GM18498 (cell line): ENCODE measurements around the gene CTXND1.
"Not testable (repeated sequence)": the region's sequence is repeated elsewhere in the genome, so short reads cannot be mapped to it uniquely, and the experiment has no call there.

Experiments used
- ATAC-seq: cut with Tn5 transposase; IDR thresholded peaks from one replicate; pipeline ENCODE4 v1.9.1; 2021; ENCODE audit warnings: mild to moderate bottlenecking, moderate library complexity; ENCODE audit not compliant: unreplicated experiment

Gene CTXND1

DNA sequence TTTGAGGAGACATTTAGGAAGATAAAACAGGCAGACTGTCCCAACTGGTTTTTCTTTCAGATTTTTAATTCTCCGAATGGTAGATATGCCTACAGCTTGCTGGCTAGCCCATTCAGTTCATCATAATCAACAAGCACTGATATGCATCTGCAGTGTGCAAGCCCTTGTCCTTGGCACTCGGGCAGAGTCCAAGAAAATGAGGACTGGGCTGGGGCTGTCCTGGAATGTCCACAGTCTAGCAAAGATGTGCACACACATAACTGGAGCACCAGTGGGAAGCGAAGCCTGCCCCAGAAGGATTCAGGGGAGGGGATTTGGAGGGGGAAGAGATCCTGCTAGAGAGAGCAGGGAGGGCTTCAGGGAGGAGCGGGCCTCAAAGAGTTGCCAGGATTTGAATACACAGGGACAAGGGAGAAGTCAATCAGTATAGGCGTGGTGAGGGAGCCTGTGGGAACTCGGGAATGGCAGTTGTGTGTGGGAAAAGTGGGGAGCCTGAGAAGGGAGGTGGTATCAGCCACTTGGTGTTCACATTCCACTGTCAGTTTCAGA, 90.5 kb downstream of the CTXND1 start:
- no peak for ATAC-seq

DNA sequence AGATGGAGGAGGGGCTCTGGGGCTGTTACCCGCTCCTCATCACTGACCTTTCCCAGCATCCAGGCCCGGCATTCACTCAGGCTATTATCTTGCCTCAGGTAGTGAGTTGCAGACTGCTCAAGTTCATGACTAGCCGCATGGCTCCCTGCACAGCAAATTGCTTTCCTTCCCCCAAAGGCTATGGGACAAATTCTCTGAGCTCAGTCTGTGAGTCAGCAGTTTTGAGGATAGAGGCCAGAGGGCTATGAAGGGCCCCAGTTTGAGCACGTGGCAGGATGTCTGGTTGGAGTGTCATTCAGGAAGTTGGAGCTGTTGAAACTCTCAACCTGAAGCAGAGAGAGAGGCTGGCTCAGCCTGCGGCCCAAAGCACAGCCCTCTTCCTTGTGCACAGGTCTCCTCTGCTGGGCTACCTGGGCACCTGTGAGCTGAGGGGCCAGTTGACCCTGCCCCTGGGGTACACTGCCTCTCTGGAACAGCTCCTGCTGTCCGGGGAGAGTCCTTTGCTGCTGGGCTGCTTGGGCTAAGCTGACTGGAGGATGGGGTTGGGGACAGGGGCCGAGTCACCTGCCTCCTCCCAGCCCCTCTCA, 91.3 kb downstream of the CTXND1 start:
- peak; percentile 76 for ATAC-seq

DNA sequence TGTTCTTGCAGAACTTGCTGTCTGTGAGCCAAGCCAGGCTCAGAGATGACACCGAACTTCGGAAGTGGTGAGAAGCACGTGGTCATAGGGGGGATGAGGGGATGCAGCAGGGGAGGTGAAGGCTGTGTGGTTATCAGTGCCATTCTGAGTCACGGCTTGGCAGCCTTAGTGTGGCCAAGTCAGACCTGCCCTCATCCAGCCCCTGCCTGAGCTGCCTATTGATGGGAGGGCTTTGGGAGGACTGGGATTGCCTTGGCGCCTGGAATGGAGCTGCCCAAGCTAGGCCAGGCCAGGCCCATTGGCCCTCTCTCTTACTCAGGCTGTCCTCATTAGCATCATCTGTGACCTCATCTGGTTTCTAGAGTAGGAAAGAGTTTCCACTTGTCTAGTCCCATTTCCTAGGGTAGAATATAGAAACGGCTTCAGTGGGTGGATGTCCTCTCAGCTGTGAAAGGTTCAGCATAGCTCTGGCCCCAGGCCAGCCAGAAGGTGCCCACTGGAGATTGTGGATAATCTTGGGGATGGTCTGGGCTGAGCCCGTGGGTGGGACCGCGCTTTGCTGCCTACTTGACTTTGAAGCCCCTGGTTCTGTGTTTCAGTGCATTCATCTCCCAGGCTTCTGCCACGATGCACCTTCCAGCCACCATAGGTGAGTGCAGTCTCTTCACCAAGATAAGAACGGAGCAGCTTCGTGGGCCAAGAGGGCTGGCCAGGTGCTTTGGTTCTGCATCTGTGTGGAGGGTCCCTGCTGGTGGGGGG, 92.0 kb downstream of the CTXND1 start:
- ATAC-seq = no peak

DNA sequence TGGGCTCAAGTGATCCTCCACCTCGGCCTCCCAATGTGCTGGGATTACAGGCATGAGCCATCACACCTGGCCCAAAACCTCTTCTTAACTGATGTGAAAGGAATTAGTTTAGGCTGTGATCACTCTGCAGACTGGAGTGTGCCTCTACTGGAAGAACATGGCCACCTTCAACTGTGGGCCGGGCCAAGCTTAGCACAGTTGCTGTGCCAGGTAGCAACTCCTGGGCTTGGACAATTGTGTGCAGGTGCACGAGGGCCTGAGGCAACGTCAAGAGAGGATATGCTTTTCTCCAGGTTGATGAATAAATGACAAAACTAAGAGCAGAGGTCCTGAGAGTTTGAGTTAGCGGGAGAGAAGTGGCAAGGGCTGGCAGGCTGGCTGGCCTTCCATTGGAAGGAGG, 92.7 kb downstream of the CTXND1 start:
- no peak for ATAC-seq

DNA sequence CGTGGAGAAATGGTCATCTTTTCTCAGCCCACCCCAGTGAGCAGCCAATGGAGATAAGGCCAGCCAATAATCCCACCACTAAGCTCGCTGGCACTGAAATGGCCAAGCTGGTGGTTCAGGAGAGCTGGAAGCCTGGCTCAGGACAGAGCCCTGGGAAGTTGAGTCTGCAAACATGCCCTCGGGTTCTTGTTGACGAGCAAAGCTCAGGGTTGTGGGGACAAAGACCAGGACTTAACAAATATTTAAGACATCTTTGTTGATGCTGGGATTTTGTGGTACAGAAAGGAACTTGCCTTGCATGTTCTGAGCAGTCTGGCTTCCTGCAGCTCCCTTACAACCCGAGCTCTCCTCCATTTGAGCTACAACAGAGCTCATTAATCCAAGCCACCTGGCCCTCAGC, 94.8 kb downstream of the CTXND1 start:
- no peak for ATAC-seq

DNA sequence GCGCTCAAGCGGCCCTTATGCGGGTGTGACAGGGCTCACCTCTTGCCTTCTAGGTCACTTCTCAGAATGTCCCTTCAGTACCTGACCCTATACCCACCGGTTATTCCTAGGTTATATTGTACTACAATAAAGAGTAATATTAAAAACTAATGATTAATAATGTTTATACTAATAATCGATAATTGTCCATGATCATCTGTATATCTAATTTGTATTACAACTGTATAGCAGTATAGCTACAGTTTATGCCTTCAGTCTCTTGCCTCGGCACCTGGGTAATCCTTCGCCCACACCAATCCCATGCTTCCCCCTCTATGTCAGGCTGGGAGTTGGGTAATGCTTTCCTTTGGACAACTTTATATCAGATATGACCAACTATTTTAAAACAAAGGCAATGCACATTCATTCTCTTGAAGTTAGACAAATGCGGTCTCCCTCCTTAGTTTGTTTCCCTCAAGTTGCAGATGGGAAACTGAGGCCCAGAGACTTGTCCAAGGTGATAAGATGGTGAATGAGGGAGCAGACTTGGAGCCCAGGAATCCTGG, 95.8 kb downstream of the CTXND1 start:
- no peak for ATAC-seq

DNA sequence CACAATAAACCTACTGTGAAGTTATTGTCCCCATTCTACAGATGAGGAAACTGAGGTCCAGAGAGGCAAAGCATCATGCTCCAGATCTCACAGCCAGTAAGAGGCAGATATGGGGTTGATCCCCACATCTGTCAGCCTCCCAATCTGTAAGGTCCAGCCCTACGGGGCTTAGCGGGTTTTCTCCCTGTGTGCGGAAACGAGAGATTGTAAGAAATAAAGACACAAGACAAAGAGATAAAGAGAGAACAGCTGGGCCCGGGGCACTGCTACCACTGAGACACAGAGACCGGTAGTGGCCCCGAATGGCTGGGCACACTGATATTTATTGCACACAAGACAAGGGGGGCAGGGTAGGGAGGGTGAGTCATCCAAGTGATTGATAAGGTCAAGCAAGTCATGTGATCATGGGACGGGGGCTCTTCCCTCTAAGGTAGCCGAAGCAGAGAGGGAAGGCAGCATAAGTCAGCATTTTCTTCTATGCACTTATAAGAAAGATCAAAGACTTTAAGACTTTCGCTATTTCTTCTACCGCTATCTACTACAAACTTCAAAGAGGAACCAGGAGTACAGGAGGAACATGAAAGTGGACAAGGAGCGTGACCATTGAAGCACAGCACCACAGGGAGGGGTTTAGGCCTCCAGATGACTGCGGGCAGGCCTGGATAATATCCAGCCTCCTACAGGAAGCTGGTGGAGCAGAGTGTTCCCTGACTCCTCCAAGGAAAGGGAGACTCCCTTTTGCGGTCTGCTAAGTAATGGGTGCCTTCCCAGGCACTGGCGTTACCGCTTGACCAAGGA, 96.4 kb downstream of the CTXND1 start:
- ATAC-seq = not testable (repeated sequence)

DNA sequence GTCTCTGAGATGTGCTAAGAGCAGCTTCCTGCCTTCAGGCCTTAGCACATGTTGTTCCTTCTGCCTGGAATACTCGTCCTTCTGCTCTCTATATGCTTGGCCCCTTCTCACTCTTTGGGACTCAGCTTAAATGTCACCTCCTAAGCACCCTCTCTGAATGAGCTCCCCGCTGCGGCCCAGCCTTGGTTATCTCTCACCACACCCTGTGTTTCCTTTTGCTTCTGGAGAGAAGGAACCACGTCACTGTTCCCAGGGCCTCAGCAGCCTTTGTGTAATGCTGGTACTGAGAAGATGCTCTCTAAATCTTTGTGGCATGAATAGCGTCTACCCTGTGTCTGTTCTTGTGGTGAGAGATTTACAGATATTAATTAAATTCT, 97.0 kb downstream of the CTXND1 start:
- no peak for ATAC-seq

DNA sequence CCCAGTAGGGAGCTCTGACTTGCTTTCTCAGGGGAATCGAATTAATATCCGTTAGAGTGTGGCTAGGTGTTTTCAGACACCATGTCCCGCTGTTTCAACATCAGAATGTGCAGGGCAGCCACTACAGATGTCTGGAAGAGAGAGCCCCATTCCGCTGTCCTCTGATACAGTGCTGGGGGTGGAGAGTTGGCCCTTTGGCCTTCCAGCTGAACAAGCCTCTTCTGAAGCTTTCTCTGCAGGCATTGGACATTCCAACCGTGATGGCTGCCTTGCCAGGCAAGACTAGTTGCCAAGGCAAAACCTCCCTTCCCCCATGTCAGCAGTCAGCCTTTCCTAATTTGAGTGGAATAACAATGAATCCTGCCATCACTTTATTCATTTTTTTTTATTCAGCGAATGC, 97.7 kb downstream of the CTXND1 start:
- no peak for ATAC-seq

DNA sequence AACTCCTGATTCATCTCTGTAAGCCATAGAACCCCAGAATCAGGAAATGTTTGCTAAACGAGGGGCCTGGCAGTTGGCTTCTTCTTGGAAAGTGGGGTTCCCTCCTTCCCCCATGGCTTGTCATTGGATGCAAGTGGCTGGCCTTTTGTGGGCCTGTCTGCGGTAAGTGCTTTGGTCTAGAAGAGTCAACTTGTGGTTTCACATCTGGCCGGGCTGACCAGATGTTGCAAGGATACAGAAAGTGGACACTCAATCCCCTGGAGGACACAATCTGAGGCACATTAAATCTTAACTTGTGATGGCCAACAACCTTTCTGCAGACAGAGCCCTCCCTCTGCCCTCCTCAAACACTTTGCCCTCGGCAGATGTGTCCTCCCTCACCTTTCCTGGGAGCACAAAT, 98.1 kb downstream of the CTXND1 start:
- ATAC-seq = no peak

DNA sequence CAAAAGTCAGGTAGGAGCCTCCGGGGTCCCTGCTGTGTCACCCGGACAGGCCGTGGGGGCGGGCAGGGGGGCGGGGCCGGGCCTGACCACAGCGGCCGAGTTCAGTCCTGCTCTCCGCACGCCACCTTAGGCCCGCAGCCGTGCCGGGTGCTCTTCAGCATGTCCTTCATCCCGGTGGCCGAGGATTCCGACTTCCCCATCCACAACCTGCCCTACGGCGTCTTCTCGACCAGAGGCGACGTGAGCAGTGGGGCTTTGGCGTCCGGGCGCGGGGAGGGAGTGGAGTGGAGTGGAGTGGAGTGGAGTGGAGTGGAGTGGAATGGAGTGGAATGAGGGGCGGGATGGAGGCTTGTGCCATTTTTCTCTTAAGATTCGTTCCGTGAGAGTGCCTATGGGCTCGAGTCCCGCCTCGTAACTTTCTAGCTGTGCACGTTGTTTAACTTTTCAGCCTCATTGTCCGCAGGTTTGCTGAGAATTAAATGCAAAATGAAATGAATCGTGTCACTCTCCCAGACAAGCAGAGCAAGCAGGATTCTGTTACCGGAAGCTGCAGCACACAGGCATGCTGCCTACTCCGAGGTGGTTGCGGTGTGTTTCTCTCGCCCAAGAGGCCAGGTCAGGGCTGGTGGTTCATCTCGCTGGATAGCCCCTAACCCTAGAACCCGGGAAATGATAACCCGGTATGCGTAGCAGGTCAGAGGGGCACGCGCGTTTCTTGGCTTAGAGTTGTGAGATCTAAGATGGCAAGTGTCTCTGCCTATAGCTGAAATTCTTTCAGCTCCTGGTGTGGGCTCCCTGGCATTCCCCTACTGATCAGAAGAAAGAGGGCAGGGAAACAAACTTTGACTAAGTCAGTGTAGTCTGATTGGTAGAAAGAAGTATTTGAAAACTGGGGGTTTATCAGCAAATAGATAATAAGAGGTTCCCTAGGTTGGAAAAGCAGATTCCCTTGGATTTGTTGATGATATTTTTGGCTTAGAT, 98.8 kb downstream of the CTXND1 start, which contains the start of gene FAH:
Gene FAH, plus strand, starts transcription at position 104 of the 981 bp plus-strand sequence. Its CDS starts 56 bp downstream, at position 160.
- peak; percentile 57 for ATAC-seq

DNA sequence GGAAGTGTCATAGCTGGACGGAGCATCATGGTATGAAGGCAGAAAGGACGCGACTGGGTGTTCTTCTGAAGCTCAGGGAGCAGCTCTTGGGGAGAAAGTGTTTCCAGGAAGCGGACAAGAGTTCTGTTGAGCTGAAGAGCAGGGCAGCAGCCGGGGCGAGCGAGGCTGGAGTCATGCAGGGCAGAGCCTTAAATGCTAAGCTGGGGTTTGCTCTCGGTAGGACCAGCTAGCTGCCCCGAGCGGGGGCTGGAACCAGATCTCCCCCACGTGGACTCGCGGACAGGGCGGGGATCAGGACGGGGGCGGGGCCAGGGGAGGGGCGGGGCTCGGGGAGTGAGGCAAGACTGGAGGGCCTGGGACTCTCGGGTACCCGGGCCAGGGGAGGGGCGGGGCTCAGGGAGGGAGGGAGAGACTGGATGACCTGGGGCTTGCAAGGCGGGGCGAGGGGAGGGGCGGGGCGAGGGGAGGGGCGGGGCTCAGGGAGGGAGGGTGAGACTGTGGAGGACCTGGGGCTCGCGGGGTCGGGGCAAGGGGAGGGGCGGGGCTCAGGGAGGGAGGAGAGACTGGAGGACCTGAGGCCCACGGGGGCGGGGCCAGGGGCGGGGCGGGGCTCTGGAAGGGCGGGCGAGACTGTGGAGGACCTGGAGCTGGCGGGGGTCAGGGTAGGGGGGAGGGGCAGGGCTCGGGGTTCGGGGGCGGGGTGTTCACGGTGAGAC, 99.7 kb downstream of the CTXND1 start:
- peak; percentile 70 for ATAC-seq

DNA sequence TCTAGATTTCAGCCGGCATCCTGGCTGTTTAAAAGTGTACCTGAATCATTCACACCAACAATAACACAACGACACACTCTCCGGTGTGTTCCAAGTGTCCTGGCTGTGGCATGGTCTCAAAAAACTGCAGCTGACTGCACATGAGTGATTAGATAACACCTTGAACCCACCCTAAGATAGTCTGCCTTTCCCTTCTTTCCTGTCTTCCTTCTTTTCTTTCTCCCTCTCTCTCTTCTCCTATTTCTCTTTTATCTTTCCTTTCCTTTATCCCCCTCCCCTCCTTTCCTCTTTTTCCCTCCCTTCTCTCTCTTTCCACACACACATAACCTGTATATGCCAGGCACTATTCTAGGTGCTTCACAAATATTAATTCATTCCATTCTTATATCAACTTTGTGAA, 100.4 kb downstream of the CTXND1 start:
- ATAC-seq = no peak

DNA sequence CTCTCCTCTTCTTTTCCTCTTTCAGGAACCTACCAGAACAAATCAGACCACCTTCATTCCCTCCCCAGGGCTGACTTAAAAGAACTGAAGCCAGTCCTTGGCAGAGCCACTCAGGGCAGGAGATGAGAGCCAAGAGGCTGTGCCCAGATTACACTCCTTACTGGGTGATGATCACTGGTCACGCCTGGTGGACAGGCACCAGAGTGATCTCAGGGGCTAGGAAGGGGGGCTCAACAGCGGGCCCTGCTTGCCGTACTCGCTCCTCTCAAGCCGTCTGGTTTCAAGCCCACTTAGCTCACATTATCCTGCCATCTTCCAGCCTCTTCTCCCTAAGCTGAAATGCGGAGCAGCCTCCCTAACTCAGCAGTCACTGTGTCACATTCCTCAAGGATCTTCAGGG, 100.9 kb downstream of the CTXND1 start:
- ATAC-seq = no peak
